WTC11 (cell line): ENCODE measurements around the gene TSR3. TPM values are rescaled to one million over a fixed set of nuclear protein-coding genes. Genes with fewer than 3 reads are reported as not detected.

ENCODE experiments used
- ATAC-seq: fragments of 200-7000 bp; cut with Tn5 transposase; 2 replicates; pipeline ENCODE4 v1.10.0; 2021; ENCODE audit warnings: mild to moderate bottlenecking, moderate library complexity
- CTCF ChIA-PET: fragments of 300-600 bp; sonication (Branson Sonifier 250); formaldehyde crosslinking; loops from one replicate; lab custom pipeline; 2021; ENCODE audit warnings: antibody characterized with exemption; lab: Charles Lee
- POLR2A ChIA-PET: fragments of 350-600 bp; sonication (Branson Sonifier 250); formaldehyde crosslinking; loops from one replicate; lab custom pipeline; 2021; ENCODE audit warnings: antibody characterized with exemption; lab: Charles Lee
- DNase-seq: peaks from one replicate; pipeline ENCODE4 v3.0.0; 2021; ENCODE audit warnings: low spot score
- H3K27ac Mint-ChIP-seq: 2 replicates; pipeline ENCODE4 v1.8.0; 2021; ENCODE audit warnings: mixed read lengths
- H3K27me3 Mint-ChIP-seq: 2 replicates; pipeline ENCODE4 v1.8.0; 2021; ENCODE audit warnings: low read depth, mild to moderate bottlenecking, moderate library complexity, mixed read lengths
- H3K36me3 Mint-ChIP-seq: 2 replicates; pipeline ENCODE4 v1.8.0; 2021; ENCODE audit warnings: mixed read lengths
- H3K4me1 Mint-ChIP-seq: 2 replicates; pipeline ENCODE4 v1.8.0; 2022; ENCODE audit warnings: mixed read lengths
- H3K4me3 Mint-ChIP-seq: 2 replicates; pipeline ENCODE4 v1.8.0; 2021; ENCODE audit warnings: mild to moderate bottlenecking, moderate library complexity, mixed read lengths
- H3K9me3 Mint-ChIP-seq: 2 replicates; pipeline ENCODE4 v1.8.0; 2021; ENCODE audit warnings: mixed read lengths
- CREM ChIP-seq: sonication (generic); formaldehyde crosslinking; IDR thresholded peaks from 2 replicates; pipeline ENCODE4 v1.8.1; 2022; ENCODE audit warnings: mild to moderate bottlenecking, missing genetic modification reagents, moderate library complexity
- ESRRA ChIP-seq: sonication (generic); formaldehyde crosslinking; IDR thresholded peaks from 2 replicates; pipeline ENCODE4 v1.8.1; 2022; ENCODE audit warnings: mild to moderate bottlenecking, missing genetic modification reagents, borderline replicate concordance
- TEAD1 ChIP-seq: sonication (generic); formaldehyde crosslinking; IDR thresholded peaks from 2 replicates; pipeline ENCODE4 v1.8.0; 2022; ENCODE audit warnings: mild to moderate bottlenecking, missing genetic modification reagents
- ZNF396 ChIP-seq: fragments of 250-450 bp; sonication (Bioruptor Pico); IDR thresholded peaks from 2 replicates; pipeline ENCODE4 v1.8.0; 2021; ENCODE audit warnings: mild to moderate bottlenecking, moderate library complexity, borderline replicate concordance
- total RNA-seq: library from RNA; stranded (reverse); gene quantifications from 3 replicates; pipeline ENCODE4 v1.2.3, GENCODE V29; 2021
- TF ChIP-seq, protein P1 (sequence below): sonication (generic); formaldehyde crosslinking; IDR thresholded peaks from 2 replicates; pipeline ENCODE4 v1.8.1; 2023; ENCODE audit warnings: mild to moderate bottlenecking, moderate library complexity, missing genetic modification reagents
- TF ChIP-seq, protein P2 (sequence below): fragments of 200-600 bp; IDR thresholded peaks from 2 replicates; pipeline ENCODE4 v1.8.0; 2022; ENCODE audit warnings: antibody characterized with exemption
- TF ChIP-seq, protein P3 (sequence below): fragments of 250-450 bp; sonication (Bioruptor Pico); IDR thresholded peaks from 2 replicates; pipeline ENCODE4 v1.9.0; 2021; ENCODE audit warnings: mild to moderate bottlenecking, borderline replicate concordance
- TF ChIP-seq, protein P4 (sequence below): sonication (generic); formaldehyde crosslinking; IDR thresholded peaks from 2 replicates; pipeline ENCODE4 v1.8.1; 2023; ENCODE audit warnings: mild to moderate bottlenecking, missing genetic modification reagents, moderate library complexity
- TF ChIP-seq, protein P5 (sequence below): fragments of 250-450 bp; sonication (Bioruptor Pico); IDR thresholded peaks from 2 replicates; pipeline ENCODE4 v1.8.0; 2021; ENCODE audit warnings: mild to moderate bottlenecking
- TF ChIP-seq, protein P6 (sequence below): fragments of 250-450 bp; sonication (Bioruptor Pico); IDR thresholded peaks from 2 replicates; pipeline ENCODE4 v1.9.0; 2021; ENCODE audit warnings: mild to moderate bottlenecking
- TF ChIP-seq, protein P7 (sequence below): sonication (generic); formaldehyde crosslinking; IDR thresholded peaks from 2 replicates; pipeline ENCODE4 v1.8.0; 2022; ENCODE audit warnings: mild to moderate bottlenecking, missing genetic modification reagents
- TF ChIP-seq, protein P8 (sequence below): sonication (generic); formaldehyde crosslinking; IDR thresholded peaks from 2 replicates; pipeline ENCODE4 v1.8.1; 2023; ENCODE audit warnings: mild to moderate bottlenecking, missing genetic modification reagents

The TSR3 gene
- total RNA-seq, 1 experiment from 2014 or later: 66.3 TPM

DNA sequence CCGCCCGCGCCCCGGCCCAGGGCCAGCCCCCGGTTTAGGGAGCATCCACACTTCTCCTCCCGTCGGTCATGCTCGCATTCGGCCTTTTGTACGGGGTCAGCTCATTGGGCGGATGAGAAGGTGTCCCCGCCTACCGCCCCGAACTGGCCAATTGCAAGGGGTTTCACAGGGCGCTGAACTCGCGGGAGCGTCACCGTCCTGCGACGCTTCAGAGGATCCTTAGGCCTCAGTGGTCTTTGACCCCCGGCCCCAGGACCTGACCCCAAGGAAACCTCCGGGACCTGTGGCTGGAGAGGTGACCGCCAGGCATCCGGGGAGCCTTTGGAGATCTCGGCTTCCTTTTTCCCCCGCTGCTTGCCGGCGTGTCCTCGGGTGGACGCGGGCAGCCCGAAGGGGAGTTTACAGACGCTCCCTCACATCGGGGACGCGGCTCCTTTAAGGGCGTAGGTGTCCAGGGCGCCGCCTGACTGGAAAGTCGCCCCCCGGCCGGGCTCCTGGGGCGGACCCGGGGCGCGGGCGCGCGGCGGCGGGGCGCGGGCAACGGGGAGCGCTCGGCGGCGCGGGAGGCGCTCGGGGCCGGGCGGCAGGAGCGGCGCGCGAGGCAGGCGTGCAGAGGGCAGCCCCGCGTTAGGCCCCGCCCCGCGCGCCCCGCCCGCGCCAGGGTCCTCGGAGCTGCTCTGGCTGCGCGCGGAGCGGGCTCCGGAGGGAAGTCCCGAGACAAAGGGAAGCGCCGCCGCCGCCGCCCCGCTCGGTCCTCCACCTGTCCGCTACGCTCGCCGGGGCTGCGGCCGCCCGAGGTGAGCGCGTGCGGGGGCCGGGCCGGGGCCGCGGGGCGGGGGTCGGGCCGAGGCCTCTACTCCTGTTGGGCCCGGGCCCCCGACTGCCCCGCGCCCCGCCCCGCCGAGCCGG lies 42.4 kb downstream of the TSR3 start, which contains the start of gene UBE2I (continued):
- TF ChIP-seq, protein P1, sequence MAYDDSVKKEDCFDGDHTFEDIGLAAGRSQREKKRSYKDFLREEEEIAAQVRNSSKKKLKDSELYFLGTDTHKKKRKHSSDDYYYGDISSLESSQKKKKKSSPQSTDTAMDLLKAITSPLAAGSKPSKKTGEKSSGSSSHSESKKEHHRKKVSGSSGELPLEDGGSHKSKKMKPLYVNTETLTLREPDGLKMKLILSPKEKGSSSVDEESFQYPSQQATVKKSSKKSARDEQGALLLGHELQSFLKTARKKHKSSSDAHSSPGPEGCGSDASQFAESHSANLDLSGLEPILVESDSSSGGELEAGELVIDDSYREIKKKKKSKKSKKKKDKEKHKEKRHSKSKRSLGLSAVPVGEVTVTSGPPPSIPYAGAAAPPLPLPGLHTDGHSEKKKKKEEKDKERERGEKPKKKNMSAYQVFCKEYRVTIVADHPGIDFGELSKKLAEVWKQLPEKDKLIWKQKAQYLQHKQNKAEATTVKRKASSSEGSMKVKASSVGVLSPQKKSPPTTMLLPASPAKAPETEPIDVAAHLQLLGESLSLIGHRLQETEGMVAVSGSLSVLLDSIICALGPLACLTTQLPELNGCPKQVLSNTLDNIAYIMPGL (CRISPR knock-in tag): peak; percentile 44; the same call in 1 of the 2 replicates
- TF ChIP-seq, protein P2, sequence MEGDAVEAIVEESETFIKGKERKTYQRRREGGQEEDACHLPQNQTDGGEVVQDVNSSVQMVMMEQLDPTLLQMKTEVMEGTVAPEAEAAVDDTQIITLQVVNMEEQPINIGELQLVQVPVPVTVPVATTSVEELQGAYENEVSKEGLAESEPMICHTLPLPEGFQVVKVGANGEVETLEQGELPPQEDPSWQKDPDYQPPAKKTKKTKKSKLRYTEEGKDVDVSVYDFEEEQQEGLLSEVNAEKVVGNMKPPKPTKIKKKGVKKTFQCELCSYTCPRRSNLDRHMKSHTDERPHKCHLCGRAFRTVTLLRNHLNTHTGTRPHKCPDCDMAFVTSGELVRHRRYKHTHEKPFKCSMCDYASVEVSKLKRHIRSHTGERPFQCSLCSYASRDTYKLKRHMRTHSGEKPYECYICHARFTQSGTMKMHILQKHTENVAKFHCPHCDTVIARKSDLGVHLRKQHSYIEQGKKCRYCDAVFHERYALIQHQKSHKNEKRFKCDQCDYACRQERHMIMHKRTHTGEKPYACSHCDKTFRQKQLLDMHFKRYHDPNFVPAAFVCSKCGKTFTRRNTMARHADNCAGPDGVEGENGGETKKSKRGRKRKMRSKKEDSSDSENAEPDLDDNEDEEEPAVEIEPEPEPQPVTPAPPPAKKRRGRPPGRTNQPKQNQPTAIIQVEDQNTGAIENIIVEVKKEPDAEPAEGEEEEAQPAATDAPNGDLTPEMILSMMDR: no peak
- TF ChIP-seq TEAD1 (CRISPR knock-in tag) (no peak), ZNF396 (CRISPR knock-in tag) (no peak)
- TF ChIP-seq, all 79 proteins: peak for 13

DNA sequence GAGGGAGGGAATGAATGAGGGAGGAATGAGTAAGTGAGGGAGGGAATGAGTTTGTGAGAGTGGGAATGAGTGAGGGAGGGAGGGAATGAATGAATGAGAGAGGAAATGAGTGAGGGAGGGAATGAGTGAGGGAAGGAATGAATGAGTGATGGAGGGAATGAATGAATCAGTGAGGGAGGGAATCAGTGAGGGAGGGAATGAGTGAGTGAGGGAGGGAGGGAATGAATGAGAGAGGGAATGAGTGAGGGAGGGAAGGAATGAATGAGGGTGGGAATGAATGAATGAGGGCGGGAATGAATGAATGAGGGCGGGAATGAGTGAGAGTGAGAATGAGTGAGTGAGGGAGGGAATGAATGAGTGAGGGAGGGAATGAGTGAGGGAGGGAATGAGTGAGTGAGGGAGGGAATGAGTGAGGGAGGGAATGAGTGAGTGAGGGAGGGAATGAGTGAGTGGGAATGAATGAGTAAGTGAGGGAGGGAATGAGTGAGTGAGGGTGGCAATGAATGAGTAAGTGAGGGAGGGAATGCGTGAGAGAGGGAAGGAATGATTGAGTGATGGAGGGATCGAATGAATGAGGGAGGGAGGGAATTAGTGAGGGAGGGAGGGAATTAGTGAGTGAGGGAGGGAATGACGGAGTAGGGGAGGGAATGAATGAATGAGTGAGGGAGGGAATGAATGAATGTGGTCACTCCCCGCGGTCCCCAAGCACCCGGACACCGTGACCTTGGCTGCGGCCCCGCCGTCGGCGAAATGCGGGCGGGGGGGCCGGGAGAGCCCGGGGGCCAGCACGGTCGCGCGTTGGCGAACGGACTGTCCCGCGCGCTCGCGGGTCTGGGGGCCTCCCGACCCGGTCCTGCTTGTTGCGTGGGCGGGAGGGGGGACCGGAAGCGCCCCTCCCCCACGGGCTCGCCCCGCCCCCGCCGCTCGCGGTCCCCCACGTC lies 43.4 kb downstream of the TSR3 start:
- H3K27ac Mint-ChIP-seq: no peak overlapping the region
- H3K9me3 Mint-ChIP-seq: no peaks in the 10 kb centered on the region
- H3K4me1 Mint-ChIP-seq: peaks cover 19% of the 10 kb centered on the region
- peak; percentile 6 for ATAC-seq
- peak overlapping the region; percentile 81 for H3K4me3 Mint-ChIP-seq
- H3K27me3 Mint-ChIP-seq: no peaks in the 10 kb centered on the region
- DNase-seq: no peak
- ChIA-PET POLR2A (interaction anchor here (0.5 to 1.6 kb wide), 5 partner anchors 15 to 62 kb away, joined by 3 to 6 read pairs (median 4); no protein-coding TSS in a partner anchor), CTCF (interaction anchor here (0.7 to 1.6 kb wide), 5 partner anchors 7 to 1297 kb away, joined by 3 to 7 read pairs (median 4); no protein-coding TSS in a partner anchor)
- H3K36me3 Mint-ChIP-seq: 0 out of 2 replicates have a peak, but pooled peaks cover 7% of the 10 kb centered on the region
- TF ChIP-seq, protein P3, sequence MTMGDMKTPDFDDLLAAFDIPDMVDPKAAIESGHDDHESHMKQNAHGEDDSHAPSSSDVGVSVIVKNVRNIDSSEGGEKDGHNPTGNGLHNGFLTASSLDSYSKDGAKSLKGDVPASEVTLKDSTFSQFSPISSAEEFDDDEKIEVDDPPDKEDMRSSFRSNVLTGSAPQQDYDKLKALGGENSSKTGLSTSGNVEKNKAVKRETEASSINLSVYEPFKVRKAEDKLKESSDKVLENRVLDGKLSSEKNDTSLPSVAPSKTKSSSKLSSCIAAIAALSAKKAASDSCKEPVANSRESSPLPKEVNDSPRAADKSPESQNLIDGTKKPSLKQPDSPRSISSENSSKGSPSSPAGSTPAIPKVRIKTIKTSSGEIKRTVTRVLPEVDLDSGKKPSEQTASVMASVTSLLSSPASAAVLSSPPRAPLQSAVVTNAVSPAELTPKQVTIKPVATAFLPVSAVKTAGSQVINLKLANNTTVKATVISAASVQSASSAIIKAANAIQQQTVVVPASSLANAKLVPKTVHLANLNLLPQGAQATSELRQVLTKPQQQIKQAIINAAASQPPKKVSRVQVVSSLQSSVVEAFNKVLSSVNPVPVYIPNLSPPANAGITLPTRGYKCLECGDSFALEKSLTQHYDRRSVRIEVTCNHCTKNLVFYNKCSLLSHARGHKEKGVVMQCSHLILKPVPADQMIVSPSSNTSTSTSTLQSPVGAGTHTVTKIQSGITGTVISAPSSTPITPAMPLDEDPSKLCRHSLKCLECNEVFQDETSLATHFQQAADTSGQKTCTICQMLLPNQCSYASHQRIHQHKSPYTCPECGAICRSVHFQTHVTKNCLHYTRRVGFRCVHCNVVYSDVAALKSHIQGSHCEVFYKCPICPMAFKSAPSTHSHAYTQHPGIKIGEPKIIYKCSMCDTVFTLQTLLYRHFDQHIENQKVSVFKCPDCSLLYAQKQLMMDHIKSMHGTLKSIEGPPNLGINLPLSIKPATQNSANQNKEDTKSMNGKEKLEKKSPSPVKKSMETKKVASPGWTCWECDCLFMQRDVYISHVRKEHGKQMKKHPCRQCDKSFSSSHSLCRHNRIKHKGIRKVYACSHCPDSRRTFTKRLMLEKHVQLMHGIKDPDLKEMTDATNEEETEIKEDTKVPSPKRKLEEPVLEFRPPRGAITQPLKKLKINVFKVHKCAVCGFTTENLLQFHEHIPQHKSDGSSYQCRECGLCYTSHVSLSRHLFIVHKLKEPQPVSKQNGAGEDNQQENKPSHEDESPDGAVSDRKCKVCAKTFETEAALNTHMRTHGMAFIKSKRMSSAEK (CRISPR knock-in tag): no peak
- TF ChIP-seq ESRRA (CRISPR knock-in tag) (no peak), CREM (CRISPR knock-in tag) (no peak)
- TF ChIP-seq, protein P4, sequence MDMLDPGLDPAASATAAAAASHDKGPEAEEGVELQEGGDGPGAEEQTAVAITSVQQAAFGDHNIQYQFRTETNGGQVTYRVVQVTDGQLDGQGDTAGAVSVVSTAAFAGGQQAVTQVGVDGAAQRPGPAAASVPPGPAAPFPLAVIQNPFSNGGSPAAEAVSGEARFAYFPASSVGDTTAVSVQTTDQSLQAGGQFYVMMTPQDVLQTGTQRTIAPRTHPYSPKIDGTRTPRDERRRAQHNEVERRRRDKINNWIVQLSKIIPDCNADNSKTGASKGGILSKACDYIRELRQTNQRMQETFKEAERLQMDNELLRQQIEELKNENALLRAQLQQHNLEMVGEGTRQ (CRISPR knock-in tag): 0 out of 2 replicates have a peak, but pooled peaks have one; percentile 10
- TF ChIP-seq, protein P5, sequence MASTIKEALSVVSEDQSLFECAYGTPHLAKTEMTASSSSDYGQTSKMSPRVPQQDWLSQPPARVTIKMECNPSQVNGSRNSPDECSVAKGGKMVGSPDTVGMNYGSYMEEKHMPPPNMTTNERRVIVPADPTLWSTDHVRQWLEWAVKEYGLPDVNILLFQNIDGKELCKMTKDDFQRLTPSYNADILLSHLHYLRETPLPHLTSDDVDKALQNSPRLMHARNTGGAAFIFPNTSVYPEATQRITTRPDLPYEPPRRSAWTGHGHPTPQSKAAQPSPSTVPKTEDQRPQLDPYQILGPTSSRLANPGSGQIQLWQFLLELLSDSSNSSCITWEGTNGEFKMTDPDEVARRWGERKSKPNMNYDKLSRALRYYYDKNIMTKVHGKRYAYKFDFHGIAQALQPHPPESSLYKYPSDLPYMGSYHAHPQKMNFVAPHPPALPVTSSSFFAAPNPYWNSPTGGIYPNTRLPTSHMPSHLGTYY (CRISPR knock-in tag): no peak
- TF ChIP-seq, protein P6, sequence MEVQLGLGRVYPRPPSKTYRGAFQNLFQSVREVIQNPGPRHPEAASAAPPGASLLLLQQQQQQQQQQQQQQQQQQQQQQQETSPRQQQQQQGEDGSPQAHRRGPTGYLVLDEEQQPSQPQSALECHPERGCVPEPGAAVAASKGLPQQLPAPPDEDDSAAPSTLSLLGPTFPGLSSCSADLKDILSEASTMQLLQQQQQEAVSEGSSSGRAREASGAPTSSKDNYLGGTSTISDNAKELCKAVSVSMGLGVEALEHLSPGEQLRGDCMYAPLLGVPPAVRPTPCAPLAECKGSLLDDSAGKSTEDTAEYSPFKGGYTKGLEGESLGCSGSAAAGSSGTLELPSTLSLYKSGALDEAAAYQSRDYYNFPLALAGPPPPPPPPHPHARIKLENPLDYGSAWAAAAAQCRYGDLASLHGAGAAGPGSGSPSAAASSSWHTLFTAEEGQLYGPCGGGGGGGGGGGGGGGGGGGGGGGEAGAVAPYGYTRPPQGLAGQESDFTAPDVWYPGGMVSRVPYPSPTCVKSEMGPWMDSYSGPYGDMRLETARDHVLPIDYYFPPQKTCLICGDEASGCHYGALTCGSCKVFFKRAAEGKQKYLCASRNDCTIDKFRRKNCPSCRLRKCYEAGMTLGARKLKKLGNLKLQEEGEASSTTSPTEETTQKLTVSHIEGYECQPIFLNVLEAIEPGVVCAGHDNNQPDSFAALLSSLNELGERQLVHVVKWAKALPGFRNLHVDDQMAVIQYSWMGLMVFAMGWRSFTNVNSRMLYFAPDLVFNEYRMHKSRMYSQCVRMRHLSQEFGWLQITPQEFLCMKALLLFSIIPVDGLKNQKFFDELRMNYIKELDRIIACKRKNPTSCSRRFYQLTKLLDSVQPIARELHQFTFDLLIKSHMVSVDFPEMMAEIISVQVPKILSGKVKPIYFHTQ (CRISPR knock-in tag): no peak
- TF ChIP-seq, protein P7, sequence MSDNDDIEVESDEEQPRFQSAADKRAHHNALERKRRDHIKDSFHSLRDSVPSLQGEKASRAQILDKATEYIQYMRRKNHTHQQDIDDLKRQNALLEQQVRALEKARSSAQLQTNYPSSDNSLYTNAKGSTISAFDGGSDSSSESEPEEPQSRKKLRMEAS (CRISPR knock-in tag): no peak
- TF ChIP-seq, protein P8, sequence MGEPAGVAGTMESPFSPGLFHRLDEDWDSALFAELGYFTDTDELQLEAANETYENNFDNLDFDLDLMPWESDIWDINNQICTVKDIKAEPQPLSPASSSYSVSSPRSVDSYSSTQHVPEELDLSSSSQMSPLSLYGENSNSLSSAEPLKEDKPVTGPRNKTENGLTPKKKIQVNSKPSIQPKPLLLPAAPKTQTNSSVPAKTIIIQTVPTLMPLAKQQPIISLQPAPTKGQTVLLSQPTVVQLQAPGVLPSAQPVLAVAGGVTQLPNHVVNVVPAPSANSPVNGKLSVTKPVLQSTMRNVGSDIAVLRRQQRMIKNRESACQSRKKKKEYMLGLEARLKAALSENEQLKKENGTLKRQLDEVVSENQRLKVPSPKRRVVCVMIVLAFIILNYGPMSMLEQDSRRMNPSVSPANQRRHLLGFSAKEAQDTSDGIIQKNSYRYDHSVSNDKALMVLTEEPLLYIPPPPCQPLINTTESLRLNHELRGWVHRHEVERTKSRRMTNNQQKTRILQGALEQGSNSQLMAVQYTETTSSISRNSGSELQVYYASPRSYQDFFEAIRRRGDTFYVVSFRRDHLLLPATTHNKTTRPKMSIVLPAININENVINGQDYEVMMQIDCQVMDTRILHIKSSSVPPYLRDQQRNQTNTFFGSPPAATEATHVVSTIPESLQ (CRISPR knock-in tag): no peak
